GM12875 (cell line): Measurements from ENCODE around the gene PLXNA4.

Source experiments
- H3K4me3 ChIP-seq: one replicate; pipeline ENCODE4 v1.5.1; 2011; ENCODE audit warnings: low read depth, low read length, control low read depth
- TF ChIP-seq, protein P1 (sequence below): IDR thresholded peaks from 2 replicates; pipeline ENCODE4 v1.5.1; 2011; ENCODE audit warnings: low read depth, mild to moderate bottlenecking, control low read depth, inconsistent platforms, low read length, moderate library complexity, borderline replicate concordance; ENCODE audit not compliant: insufficient read depth

PLXNA4 gene

GRCh38 chr7:132230462-132230861 lies 345.8 kb downstream of the PLXNA4 start:
- no peak overlapping the region for H3K4me3 ChIP-seq
- TF ChIP-seq, protein P1, sequence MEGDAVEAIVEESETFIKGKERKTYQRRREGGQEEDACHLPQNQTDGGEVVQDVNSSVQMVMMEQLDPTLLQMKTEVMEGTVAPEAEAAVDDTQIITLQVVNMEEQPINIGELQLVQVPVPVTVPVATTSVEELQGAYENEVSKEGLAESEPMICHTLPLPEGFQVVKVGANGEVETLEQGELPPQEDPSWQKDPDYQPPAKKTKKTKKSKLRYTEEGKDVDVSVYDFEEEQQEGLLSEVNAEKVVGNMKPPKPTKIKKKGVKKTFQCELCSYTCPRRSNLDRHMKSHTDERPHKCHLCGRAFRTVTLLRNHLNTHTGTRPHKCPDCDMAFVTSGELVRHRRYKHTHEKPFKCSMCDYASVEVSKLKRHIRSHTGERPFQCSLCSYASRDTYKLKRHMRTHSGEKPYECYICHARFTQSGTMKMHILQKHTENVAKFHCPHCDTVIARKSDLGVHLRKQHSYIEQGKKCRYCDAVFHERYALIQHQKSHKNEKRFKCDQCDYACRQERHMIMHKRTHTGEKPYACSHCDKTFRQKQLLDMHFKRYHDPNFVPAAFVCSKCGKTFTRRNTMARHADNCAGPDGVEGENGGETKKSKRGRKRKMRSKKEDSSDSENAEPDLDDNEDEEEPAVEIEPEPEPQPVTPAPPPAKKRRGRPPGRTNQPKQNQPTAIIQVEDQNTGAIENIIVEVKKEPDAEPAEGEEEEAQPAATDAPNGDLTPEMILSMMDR = no peak

DNA sequence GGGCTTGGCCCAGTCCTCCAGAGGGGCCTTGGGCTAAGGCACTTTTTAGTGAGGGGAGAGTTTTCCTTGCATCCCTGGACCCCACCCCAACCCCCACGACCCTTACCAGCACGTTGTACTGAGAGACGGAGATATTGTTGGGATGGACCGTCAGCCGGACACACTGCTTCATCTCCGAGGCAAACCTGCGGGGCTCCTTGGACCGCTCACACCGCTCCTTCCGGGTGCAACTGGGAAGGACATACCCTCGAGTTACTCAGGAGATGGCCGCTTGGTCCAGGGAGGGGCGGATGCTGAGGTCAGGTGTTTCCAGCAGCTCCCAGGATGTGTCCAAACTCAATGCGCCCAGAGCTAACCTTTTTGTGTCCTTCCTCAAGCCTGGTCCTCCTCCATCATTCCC lies 348.0 kb downstream of the PLXNA4 start:
- H3K4me3 ChIP-seq = no peak overlapping the region
- TF ChIP-seq, protein P1 = no peak

DNA sequence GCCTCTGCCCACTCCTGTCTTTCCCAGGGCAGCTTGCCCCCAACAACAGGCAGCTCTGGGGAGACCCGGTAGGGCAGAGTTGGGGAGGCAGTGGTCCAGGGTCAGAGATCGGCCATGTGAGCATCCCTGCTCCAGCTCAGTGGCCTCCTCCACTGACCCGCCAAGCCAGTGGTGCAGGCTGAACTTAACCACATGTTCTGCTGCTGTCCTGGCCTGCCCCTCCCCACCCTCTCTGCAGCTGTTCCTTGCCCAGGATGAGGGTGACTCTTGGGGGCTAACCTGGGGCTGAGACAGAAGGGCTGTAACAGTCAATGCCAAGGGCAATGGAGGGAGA lies 349.3 kb downstream of the PLXNA4 start:
- TF ChIP-seq, protein P1 = no peak
- H3K4me3 ChIP-seq = no peak overlapping the region

GRCh38 chr7:132226046-132226956 lies 350.0 kb downstream of the PLXNA4 start:
- no peak overlapping the region for H3K4me3 ChIP-seq
- TF ChIP-seq, protein P1 = no peak

GRCh38 chr7:132225216-132226030 lies 350.8 kb downstream of the PLXNA4 start:
- no peak overlapping the region for H3K4me3 ChIP-seq
- TF ChIP-seq, protein P1 = no peak

GRCh38 chr7:132221356-132221755 lies 354.9 kb downstream of the PLXNA4 start:
- TF ChIP-seq, protein P1 = no peak
- H3K4me3 ChIP-seq = no peak overlapping the region
